HCT116 (cell line): Measurements from ENCODE around the gene TMEM42. TPM values are rescaled to one million over a fixed set of nuclear protein-coding genes. Genes with fewer than 3 reads are reported as not detected.

ENCODE experiments used
- ATAC-seq: fragments of 200-7000 bp; cut with Tn5 transposase; 2 replicates; pipeline ENCODE4 v1.9.1; 2020; ENCODE audit warnings: mild to moderate bottlenecking, moderate library complexity
- BruUV-seq: library from RNA; stranded (reverse); fragments of 400-500 nt; replicated peaks from 2 replicates; lab custom pipeline; 2021; lab: Mats Ljungman, UMichigan
- CTCF ChIA-PET: fragments of 300-600 bp; sonication (Branson Sonifier 250); formaldehyde crosslinking; loops from one replicate; lab custom pipeline; 2021; ENCODE audit warnings: antibody characterized with exemption; lab: Charles Lee
- POLR2A ChIA-PET: fragments of 300-600, 350-600 bp; sonication (Branson Sonifier 250); formaldehyde crosslinking; loops from one replicate; lab custom pipeline; 2021; ENCODE audit warnings: antibody characterized with exemption; lab: Charles Lee
- RAD21 ChIA-PET, 2 experiments: fragments of 300-600 bp; sonication (Branson Sonifier 250); formaldehyde crosslinking; loops; one replicate each; lab custom pipeline; 2023; ENCODE audit warnings: low total read pairs in 2 of 2; ENCODE audit not compliant: uncharacterized antibody in 2 of 2, unreplicated experiment in 2 of 2, low non-redundant PET in 1 of 2; lab: Charles Lee
- DNase-seq: peaks from one replicate; pipeline ENCODE4 v3.0.0-alpha.2; 2010; ENCODE audit warnings: low read depth, low spot score
- H2AFZ ChIP-seq: fragments of 200-600 bp; shearing (Covaris generic), sonication (generic); 2 replicates; pipeline ENCODE4 v1.6.1; 2017; ENCODE audit warnings: low read depth, mixed run types, mixed read lengths, antibody characterized with exemption, low read length; ENCODE audit not compliant: poor library complexity, severe bottlenecking
- H3K27ac ChIP-seq: 2 replicates; pipeline ENCODE4 v1.5.1; 2012; ENCODE audit warnings: low read depth, low read length
- H3K27me3 ChIP-seq: fragments of 200-600 bp; sonication (generic); 2 replicates; pipeline ENCODE4 v1.6.1; 2016; ENCODE audit warnings: mixed run types, low read length, mixed read lengths; ENCODE audit not compliant: insufficient read depth
- H3K36me3 ChIP-seq, 2 experiments: fragments of 200-500 bp in 1 of 2; fragments of 200-600 bp in 1 of 2; sonication (Bioruptor generic) in 1 of 2; sonication (generic) in 1 of 2; 2 replicates each; pipeline versions ENCODE4 v1.5.1 to v1.6.1; 2014 to 2016; ENCODE audit warnings: low read length in 2 of 2, inconsistent platforms in 1 of 2, mixed read lengths in 1 of 2, mixed run types in 1 of 2; ENCODE audit not compliant: insufficient read depth in 2 of 2, control insufficient read depth in 1 of 2
- H3K4me1 ChIP-seq, 2 experiments: fragments of 200-600 bp in 1 of 2; sonication (generic) in 1 of 2; 2 replicates each; pipeline versions ENCODE4 v1.5.1 to v1.6.1; 2012 to 2017; ENCODE audit warnings: low read length in 2 of 2, inconsistent platforms in 1 of 2, mild to moderate bottlenecking in 1 of 2, mixed read lengths in 1 of 2, mixed run types in 1 of 2, moderate library complexity in 1 of 2; ENCODE audit not compliant: insufficient read depth in 2 of 2, control insufficient read depth in 1 of 2
- H3K4me2 ChIP-seq: fragments of 200-600 bp; sonication (generic); 2 replicates; pipeline ENCODE4 v1.6.1; 2017; ENCODE audit warnings: mixed run types, low read length, mixed read lengths
- H3K4me3 ChIP-seq, 2 experiments: fragments of 200-600 bp in 1 of 2; sonication (generic) in 1 of 2; replicated peaks in 1 of 2; 2 replicates each; pipeline ENCODE4 v1.5.1; 2011 to 2016; ENCODE audit warnings: low read length in 2 of 2, control low read depth in 1 of 2, low read depth in 1 of 2, mild to moderate bottlenecking in 1 of 2, mixed read lengths in 1 of 2, mixed run types in 1 of 2
- H3K79me2 ChIP-seq: fragments of 200-600 bp; sonication (generic); 2 replicates; pipeline ENCODE4 v1.6.1; 2017; ENCODE audit warnings: mild to moderate bottlenecking, mixed run types, low read length, moderate library complexity, mixed read lengths; ENCODE audit not compliant: insufficient read depth
- H3K9ac ChIP-seq: fragments of 200-600 bp; sonication (generic); 2 replicates; pipeline ENCODE4 v1.6.1; 2016; ENCODE audit warnings: low read length, mixed read lengths
- H3K9me2 ChIP-seq: fragments of 200-600 bp; sonication (generic), shearing (Covaris generic); 2 replicates; pipeline ENCODE4 v1.6.1; 2017; ENCODE audit warnings: mixed run types, mild to moderate bottlenecking, moderate library complexity; ENCODE audit not compliant: insufficient read depth
- H3K9me3 ChIP-seq, 2 experiments: fragments of 200-500 bp in 1 of 2; fragments of 200-600 bp in 1 of 2; sonication (Bioruptor generic) in 1 of 2; sonication (generic) in 1 of 2; 2 replicates each; pipeline ENCODE4 v1.6.1; 2014 to 2017; ENCODE audit warnings: low read length in 2 of 2, mixed read lengths in 2 of 2, inconsistent platforms in 1 of 2, low read depth in 1 of 2, mild to moderate bottlenecking in 1 of 2, mixed run types in 1 of 2, moderate library complexity in 1 of 2; ENCODE audit not compliant: control insufficient read depth in 1 of 2, insufficient read depth in 1 of 2
- H4K20me1 ChIP-seq: fragments of 200-600 bp; sonication (generic), shearing (Covaris generic); 2 replicates; pipeline ENCODE4 v1.6.1; 2017; ENCODE audit warnings: mixed run types, mild to moderate bottlenecking, moderate library complexity; ENCODE audit not compliant: insufficient read depth
- CBX3 ChIP-seq: IDR thresholded peaks from 2 replicates; pipeline ENCODE4 v1.6.1; 2012; ENCODE audit warnings: low read depth
- CEBPB ChIP-seq: IDR thresholded peaks from 2 replicates; pipeline ENCODE4 v1.6.1; 2012; ENCODE audit warnings: low read depth
- EGR1 ChIP-seq: IDR thresholded peaks from 2 replicates; pipeline ENCODE4 v1.6.1; 2012; ENCODE audit warnings: low read depth
- ELF1 ChIP-seq: IDR thresholded peaks from 2 replicates; pipeline ENCODE4 v1.6.1; 2012; ENCODE audit warnings: low read depth, borderline replicate concordance
- EZH2 ChIP-seq: fragments of 200-600 bp; sonication (generic); IDR thresholded peaks from 2 replicates; pipeline ENCODE4 v1.6.1; 2017; ENCODE audit warnings: antibody characterized with exemption, mixed run types
- EZH2phosphoT487 ChIP-seq: fragments of 200-600 bp; IDR thresholded peaks from 2 replicates; pipeline ENCODE4 v1.6.1; 2018; ENCODE audit warnings: antibody characterized with exemption, borderline replicate concordance
- FOSL1 ChIP-seq: IDR thresholded peaks from 2 replicates; pipeline ENCODE4 v1.6.1; 2012; ENCODE audit warnings: low read depth
- JUND ChIP-seq: IDR thresholded peaks from 2 replicates; pipeline ENCODE4 v1.6.1; 2012
- POLR2AphosphoS5 ChIP-seq: IDR thresholded peaks from 2 replicates; pipeline ENCODE4 v1.6.1; 2011; ENCODE audit warnings: mild to moderate bottlenecking, low read depth, low read length, moderate library complexity
- SP1 ChIP-seq: IDR thresholded peaks from 2 replicates; pipeline ENCODE4 v1.6.1; 2012; ENCODE audit warnings: low read depth
- SRF ChIP-seq: IDR thresholded peaks from 2 replicates; pipeline ENCODE4 v1.6.1; 2012; ENCODE audit warnings: low read depth
- TCF7L2 ChIP-seq: IDR thresholded peaks from 2 replicates; pipeline ENCODE4 v1.7.0; 2011; ENCODE audit warnings: borderline replicate concordance, inconsistent platforms; ENCODE audit not compliant: insufficient read depth, insufficient read length; ENCODE audit errors: extremely low read depth
- YY1 ChIP-seq: IDR thresholded peaks from 2 replicates; pipeline ENCODE4 v1.6.1; 2011; ENCODE audit warnings: low read length, low read depth, moderate library complexity, mild to moderate bottlenecking; ENCODE audit not compliant: insufficient replicate concordance; ENCODE audit errors: extremely low read depth
- ZBTB33 ChIP-seq: IDR thresholded peaks from 2 replicates; pipeline ENCODE4 v1.6.1; 2011; ENCODE audit warnings: mild to moderate bottlenecking, low read length, moderate library complexity; ENCODE audit not compliant: insufficient replicate concordance; ENCODE audit errors: extremely low read depth
- ZFX ChIP-seq: fragments of 450-650 bp; IDR thresholded peaks from 2 replicates; pipeline ENCODE4 v1.6.1; 2017
- ZNF274 ChIP-seq: fragments of 200-500 bp; sonication (Bioruptor generic); IDR thresholded peaks from 2 replicates; pipeline ENCODE4 v1.6.1; 2014; ENCODE audit warnings: mild to moderate bottlenecking, low read depth, low read length, inconsistent platforms
- intact Hi-C: fragments of 100-400 bp; cut with micrococcal nuclease; formaldehyde crosslinking; loops from 2 replicates; pipeline ENCODE4 v1.10.0; 2022
- total RNA-seq: library from RNA; stranded (reverse); gene quantifications from one replicate; pipeline ENCODE4 v1.2.1, GENCODE V29; 2021; ENCODE audit not compliant: unreplicated experiment
- TF ChIP-seq, protein P1 (sequence below), 3 experiments: fragments of 200-600 bp in 1 of 3; sonication (generic) in 1 of 3; IDR thresholded peaks in 2 of 3; conservative IDR thresholded peaks in 1 of 3; 2 replicates each; pipeline ENCODE4 v1.5.1; 2012 to 2017; ENCODE audit warnings: low read depth in 2 of 3, low read length in 2 of 3, antibody characterized with exemption in 1 of 3, borderline replicate concordance in 1 of 3, control low read depth in 1 of 3, mild to moderate bottlenecking in 1 of 3, mixed read lengths in 1 of 3, mixed run types in 1 of 3, moderate library complexity in 1 of 3; ENCODE audit not compliant: insufficient read depth in 1 of 3
- TF ChIP-seq, protein P2 (sequence below): IDR thresholded peaks from 2 replicates; pipeline ENCODE4 v1.6.1; 2012

TMEM42 gene
- total RNA-seq, 1 experiment from 2014 or later, result 13.9 TPM

DNA sequence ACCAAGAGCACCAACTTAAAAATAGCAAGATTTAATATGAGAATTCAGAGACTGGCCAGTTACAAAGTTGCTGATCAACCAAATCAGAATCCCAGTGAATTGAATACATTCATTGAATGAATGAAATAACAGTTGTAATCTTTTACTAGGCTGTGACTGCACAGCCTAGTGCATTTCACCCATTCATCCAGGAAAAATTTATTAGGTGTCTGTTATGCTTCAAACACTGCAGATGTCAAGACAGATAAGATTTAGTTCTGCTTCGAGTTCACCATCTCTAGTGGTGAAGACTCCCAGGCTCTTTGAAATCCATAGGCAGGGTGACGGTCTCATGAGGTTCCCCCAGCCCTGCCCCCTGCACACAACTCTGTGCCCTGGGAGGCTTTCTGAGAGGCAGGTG lies 41.6 kb downstream of the TMEM42 start:
- POLR2A ChIA-PET, result no interaction called here
- no peaks in the 10 kb centered on the region for H3K9me3 ChIP-seq
- TF ChIP-seq ELF1 (no peak), SP1 (no peak), JUND (no peak), EZH2phosphoT487 (no peak), ZNF274 (no peak), TCF7L2 (no peak), ZFX (no peak), SRF (no peak), CEBPB (no peak), EGR1 (no peak), FOSL1 (no peak), YY1 (no peak), EZH2 (no peak), POLR2AphosphoS5 (no peak), ZBTB33 (no peak), CBX3 (no peak)
- TF ChIP-seq, protein P1, sequence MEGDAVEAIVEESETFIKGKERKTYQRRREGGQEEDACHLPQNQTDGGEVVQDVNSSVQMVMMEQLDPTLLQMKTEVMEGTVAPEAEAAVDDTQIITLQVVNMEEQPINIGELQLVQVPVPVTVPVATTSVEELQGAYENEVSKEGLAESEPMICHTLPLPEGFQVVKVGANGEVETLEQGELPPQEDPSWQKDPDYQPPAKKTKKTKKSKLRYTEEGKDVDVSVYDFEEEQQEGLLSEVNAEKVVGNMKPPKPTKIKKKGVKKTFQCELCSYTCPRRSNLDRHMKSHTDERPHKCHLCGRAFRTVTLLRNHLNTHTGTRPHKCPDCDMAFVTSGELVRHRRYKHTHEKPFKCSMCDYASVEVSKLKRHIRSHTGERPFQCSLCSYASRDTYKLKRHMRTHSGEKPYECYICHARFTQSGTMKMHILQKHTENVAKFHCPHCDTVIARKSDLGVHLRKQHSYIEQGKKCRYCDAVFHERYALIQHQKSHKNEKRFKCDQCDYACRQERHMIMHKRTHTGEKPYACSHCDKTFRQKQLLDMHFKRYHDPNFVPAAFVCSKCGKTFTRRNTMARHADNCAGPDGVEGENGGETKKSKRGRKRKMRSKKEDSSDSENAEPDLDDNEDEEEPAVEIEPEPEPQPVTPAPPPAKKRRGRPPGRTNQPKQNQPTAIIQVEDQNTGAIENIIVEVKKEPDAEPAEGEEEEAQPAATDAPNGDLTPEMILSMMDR (IDR thresholded peaks at IDR 0.05 in 2 of 3, conservative IDR thresholded peaks at IDR 0.05 in 1 of 3; ENCODE audit: borderline replicate concordance in 1 of 3, insufficient read depth in 1 of 3, low read depth in 2 of 3, low read length in 2 of 3), result no peak
- TF ChIP-seq, protein P2, sequence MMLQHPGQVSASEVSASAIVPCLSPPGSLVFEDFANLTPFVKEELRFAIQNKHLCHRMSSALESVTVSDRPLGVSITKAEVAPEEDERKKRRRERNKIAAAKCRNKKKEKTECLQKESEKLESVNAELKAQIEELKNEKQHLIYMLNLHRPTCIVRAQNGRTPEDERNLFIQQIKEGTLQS, result no peak
- no peaks in the 10 kb centered on the region; a peak in 1 of 4 replicates for H3K4me1 ChIP-seq
- no peaks in the 10 kb centered on the region for H3K36me3 ChIP-seq
- ATAC-seq, result no peak
- DNase-seq, result no peak
- no peak overlapping the region for H2AFZ ChIP-seq
- H3K9ac ChIP-seq, result no peak overlapping the region
- H3K79me2 ChIP-seq, result no peaks in the 10 kb centered on the region
- no peaks in the 10 kb centered on the region for H3K27me3 ChIP-seq
- intact Hi-C loops, result no loop called here
- no peak overlapping the region for H3K4me3 ChIP-seq
- no TSS peak for BruUV-seq
- H3K4me2 ChIP-seq, result no peak overlapping the region
- RAD21 ChIA-PET, result no interaction called here
- CTCF ChIA-PET, result no interaction called here
- no peaks in the 10 kb centered on the region for H4K20me1 ChIP-seq
- no peak overlapping the region for H3K27ac ChIP-seq
- no peaks in the 10 kb centered on the region for H3K9me2 ChIP-seq
